Mononuclear cell (primary cell): Measurements from ENCODE around the gene VKORC1L1. TPM values are rescaled to one million over a fixed set of nuclear protein-coding genes. Genes with fewer than 3 reads are reported as not detected.
"Not testable (repeated sequence)": the region's sequence is repeated elsewhere in the genome, so short reads cannot be mapped to it uniquely, and the experiment has no call there.

Experiments
- H3K27me3 ChIP-seq: 2 replicates; pipeline ENCODE4 v1.6.0; 2011; ENCODE audit warnings: low read length, control low read depth; ENCODE audit not compliant: insufficient read depth
- H3K4me1 ChIP-seq: 2 replicates; pipeline ENCODE4 v1.5.1; 2011; ENCODE audit warnings: mild to moderate bottlenecking, low read length, control low read depth; ENCODE audit not compliant: insufficient read depth
- H3K4me3 ChIP-seq: 2 replicates; pipeline ENCODE4 v1.5.1; 2011; ENCODE audit warnings: mild to moderate bottlenecking, low read length, moderate library complexity
- H3K9me3 ChIP-seq: 2 replicates; pipeline ENCODE4 v1.5.1; 2011; ENCODE audit warnings: low read depth, mild to moderate bottlenecking, control low read depth, low read length
- total RNA-seq: library from RNA; depleted of rRNA; stranded (reverse); fragments of >200 nt; gene quantifications from one replicate; pipeline ENCODE4 v1.2.3, GENCODE V29; 2012

VKORC1L1 gene
- total RNA-seq, 1 donor = 1.8 TPM

DNA sequence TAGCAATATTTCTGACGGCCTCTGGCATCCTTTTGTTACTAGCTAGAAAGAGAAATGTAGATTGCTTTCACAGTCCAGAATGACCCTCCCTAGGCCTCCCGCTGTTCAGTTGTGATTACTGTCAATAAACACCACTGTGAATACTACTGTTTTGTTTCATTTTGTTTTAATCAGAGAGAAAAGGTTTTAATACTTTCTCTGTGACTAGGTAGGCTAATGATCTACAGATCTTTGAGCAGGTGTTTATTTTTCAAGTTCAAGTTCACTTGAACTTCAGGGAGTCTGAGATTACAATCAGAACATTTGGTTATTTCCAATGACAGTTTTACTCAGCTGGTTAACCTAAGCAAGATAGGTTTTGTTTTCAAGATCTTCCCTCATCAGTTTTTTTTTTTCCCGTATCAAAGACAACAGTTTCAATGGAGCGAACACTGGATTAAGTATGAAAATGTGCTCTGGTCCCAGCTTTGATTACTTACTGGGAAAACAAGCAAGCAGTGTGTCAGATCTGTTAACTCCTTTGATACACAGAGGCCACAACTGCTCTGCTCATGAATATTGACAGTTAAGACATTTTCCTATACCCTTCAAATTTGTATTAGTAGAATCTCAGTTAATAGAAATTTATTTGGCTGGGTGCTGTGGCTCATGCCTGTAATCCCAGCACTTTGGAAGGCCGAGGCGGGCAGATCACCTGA, 34.8 kb downstream of the VKORC1L1 start:
- Histone ChIP-seq H3K4me3 (no peak overlapping the region), H3K9me3 (no peaks in the 10 kb centered on the region), H3K4me1 (no peaks in the 10 kb centered on the region), H3K27me3 (no peaks in the 10 kb centered on the region)

- Histone ChIP-seq H3K4me3 (no peak overlapping the region), H3K4me1 (no peaks in the 10 kb centered on the region), H3K27me3 (no peaks in the 10 kb centered on the region), H3K9me3 (no peaks in the 10 kb centered on the region)
These were observed 37.4 kb downstream of the VKORC1L1 start for GRCh38 chr7:65910237-65910636.

- Histone ChIP-seq H3K4me3 (no peak overlapping the region), H3K9me3 (no peaks in the 10 kb centered on the region), H3K4me1 (no peaks in the 10 kb centered on the region), H3K27me3 (no peaks in the 10 kb centered on the region)
These were observed 39.4 kb downstream of the VKORC1L1 start for GRCh38 chr7:65912237-65912636.

GRCh38 chr7:65915921-65916657, 43.2 kb downstream of the VKORC1L1 start:
- Histone ChIP-seq H3K27me3 (no peaks in the 10 kb centered on the region), H3K4me3 (no peak overlapping the region), H3K4me1 (no peaks in the 10 kb centered on the region), H3K9me3 (no peaks in the 10 kb centered on the region)

GRCh38 chr7:65923316-65923715, 50.4 kb downstream of the VKORC1L1 start:
- no peak overlapping the region for H3K4me3 ChIP-seq
- no peaks in the 10 kb centered on the region for H3K9me3 ChIP-seq
- H3K27me3 ChIP-seq = no peaks in the 10 kb centered on the region
- no peaks in the 10 kb centered on the region for H3K4me1 ChIP-seq

- Histone ChIP-seq H3K27me3 (no peaks in the 10 kb centered on the region), H3K9me3 (no peaks in the 10 kb centered on the region), H3K4me3 (no peak overlapping the region), H3K4me1 (no peaks in the 10 kb centered on the region)
These were observed 51.3 kb downstream of the VKORC1L1 start for GRCh38 chr7:65924193-65924592.

GRCh38 chr7:65925040-65925439, 52.2 kb downstream of the VKORC1L1 start:
- H3K27me3 ChIP-seq = no peaks in the 10 kb centered on the region
- H3K4me1 ChIP-seq = no peaks in the 10 kb centered on the region
- H3K4me3 ChIP-seq = no peak overlapping the region
- no peaks in the 10 kb centered on the region for H3K9me3 ChIP-seq

- H3K4me1 ChIP-seq = no peaks in the 10 kb centered on the region
- no peaks in the 10 kb centered on the region for H3K27me3 ChIP-seq
- no peak overlapping the region for H3K4me3 ChIP-seq
- no peaks in the 10 kb centered on the region for H3K9me3 ChIP-seq
These were observed 53.7 kb downstream of the VKORC1L1 start for GRCh38 chr7:65926588-65926987.

DNA sequence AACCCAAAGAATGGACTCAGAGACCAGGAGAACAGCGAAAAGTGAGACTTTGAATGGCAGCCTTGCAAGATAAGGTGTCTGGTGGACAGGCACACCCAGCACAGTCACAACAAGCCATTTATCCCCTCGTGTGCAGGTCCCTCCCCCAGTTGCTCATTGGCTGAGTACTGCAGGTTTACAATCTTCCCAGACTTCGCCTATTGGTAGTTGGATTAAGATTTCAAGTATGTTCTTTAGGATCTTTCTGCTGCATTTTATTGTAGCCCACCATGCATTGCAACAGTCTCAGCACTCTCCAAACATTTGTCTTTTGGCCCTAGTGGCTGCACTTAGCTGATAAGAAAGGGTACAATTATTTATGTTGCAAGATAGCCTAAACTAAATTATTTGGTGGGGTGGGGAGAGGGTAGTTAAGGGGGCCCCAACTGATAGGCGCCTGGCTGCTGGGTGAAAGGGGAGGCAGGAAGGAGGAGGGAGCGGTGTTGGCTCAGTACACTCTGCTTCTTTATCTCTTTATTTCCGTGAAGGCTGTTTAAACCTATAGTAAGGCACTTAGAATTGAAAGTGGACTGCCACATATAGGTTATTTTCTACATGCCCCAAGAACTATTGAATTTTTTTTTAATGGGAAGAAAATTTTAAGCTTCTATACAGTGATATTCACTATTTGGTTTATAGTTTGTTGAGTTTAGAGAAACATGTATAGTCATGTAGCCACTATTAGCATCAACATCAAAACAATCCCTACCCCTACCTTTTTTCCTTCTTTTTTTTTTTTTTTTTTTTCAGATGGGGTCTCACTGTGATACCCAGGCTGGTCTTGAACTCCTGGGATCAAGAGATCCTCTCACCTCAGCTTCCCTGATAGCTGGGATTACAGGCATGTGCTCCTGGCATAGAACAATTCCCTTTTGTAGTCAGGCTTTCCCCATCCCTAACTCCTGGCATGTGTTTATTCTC, 54.9 kb downstream of the VKORC1L1 start:
- no peaks in the 10 kb centered on the region for H3K27me3 ChIP-seq
- H3K4me3 ChIP-seq = no peak overlapping the region
- H3K9me3 ChIP-seq = no peaks in the 10 kb centered on the region
- H3K4me1 ChIP-seq = no peaks in the 10 kb centered on the region

DNA sequence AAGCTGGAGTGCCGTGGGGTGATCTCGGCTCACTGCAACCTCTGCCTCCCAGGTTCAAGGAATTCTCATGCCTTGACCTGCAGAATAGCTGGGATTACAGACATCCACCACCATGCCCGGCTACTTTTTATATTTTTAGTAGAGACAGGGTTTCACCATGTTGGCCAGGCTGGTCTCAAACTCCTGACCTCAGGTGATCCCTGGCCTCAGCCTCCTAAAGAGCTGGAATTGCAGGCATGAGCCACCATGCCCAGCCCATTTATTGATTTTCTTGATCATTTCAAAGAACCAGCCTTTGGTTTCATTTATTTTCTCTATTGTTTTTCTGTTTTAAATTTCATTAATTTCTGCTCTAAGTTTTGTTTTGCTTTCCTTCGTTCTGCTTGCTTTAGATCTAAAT, 58.8 kb downstream of the VKORC1L1 start:
- Histone ChIP-seq H3K4me1 (no peaks in the 10 kb centered on the region), H3K9me3 (no peaks in the 10 kb centered on the region), H3K27me3 (no peaks in the 10 kb centered on the region), H3K4me3 (no peak overlapping the region)

- Histone ChIP-seq H3K9me3 (no peaks in the 10 kb centered on the region), H3K27me3 (no peaks in the 10 kb centered on the region), H3K4me3 (no peak overlapping the region), H3K4me1 (no peaks in the 10 kb centered on the region)
These were observed 64.4 kb downstream of the VKORC1L1 start for GRCh38 chr7:65937296-65937695.

DNA sequence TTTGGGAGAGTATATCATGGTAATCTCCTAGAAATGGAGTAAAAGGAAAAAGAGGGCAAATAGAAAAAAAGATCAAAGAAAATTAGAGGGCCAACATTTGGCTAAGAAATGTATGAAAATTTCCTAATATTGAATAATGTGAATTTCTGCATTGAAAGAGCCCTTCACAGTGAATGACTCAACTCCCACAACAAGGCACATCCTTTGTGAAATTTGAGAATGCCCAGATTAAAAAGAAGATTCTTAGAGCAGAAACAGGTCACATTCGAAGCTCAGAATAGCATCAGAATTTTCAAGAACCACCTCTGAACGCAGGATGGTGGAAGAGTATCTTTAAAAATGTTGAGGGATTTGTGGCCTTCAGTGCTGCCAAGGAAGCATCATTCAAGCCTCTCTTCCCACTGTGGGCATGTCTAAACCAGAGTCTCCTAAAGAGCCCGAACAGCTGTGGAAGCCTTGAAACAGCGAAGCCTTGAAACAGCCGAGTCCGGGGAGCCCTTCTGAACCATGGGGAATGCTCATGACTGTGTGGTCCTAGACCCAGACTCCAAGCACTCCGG, 65.5 kb downstream of the VKORC1L1 start:
- H3K9me3 ChIP-seq = no peaks in the 10 kb centered on the region
- H3K4me1 ChIP-seq = no peaks in the 10 kb centered on the region
- no peaks in the 10 kb centered on the region for H3K27me3 ChIP-seq
- no peak overlapping the region for H3K4me3 ChIP-seq

- H3K4me3 ChIP-seq, H3K27me3 ChIP-seq, H3K9me3 ChIP-seq, H3K4me1 ChIP-seq: not testable (repeated sequence)
These were observed 72.9 kb downstream of the VKORC1L1 start for GRCh38 chr7:65945787-65946186.

- H3K27me3 ChIP-seq = no peaks in the 10 kb centered on the region
- no peak overlapping the region for H3K4me3 ChIP-seq
- no peaks in the 10 kb centered on the region for H3K9me3 ChIP-seq
- H3K4me1 ChIP-seq = no peaks in the 10 kb centered on the region
These were observed 74.0 kb downstream of the VKORC1L1 start for GRCh38 chr7:65946904-65947303.
